ENCODE results near the gene RASGRF1.

GRCh38 chr15:79036323-79036722, 54.3 kb downstream of the RASGRF1 start:
- TF ChIP-seq POLR2AphosphoS5 (IDR thresholded peaks at IDR 0.05; ENCODE audit: low read depth) = no peak
- no peak for TF ChIP-seq CTCF (conservative IDR thresholded peaks at IDR 0.05; ENCODE audit: low read depth in 2 of 2)
- no peak for TF ChIP-seq STAT1 (IDR thresholded peaks at IDR 0.05; ENCODE audit: unreplicated experiment)
- no peak for TF ChIP-seq EZH2phosphoT487 (IDR thresholded peaks at IDR 0.05; ENCODE audit: unreplicated experiment)
- no peak for TF ChIP-seq REST (IDR thresholded peaks at IDR 0.05; ENCODE audit: unreplicated experiment)
- TF ChIP-seq EZH2 (IDR thresholded peaks at IDR 0.05; ENCODE audit: low read depth, unreplicated experiment) = no peak
- no peak for TF ChIP-seq CREB1 (CRISPR knock-in tag; IDR thresholded peaks at IDR 0.05; ENCODE audit: low read depth)
- no peak for TF ChIP-seq JUNB (IDR thresholded peaks at IDR 0.05; ENCODE audit: unreplicated experiment)
- TF ChIP-seq ETS1 (IDR thresholded peaks at IDR 0.05) = no peak
- TF ChIP-seq ZNF462 (CRISPR knock-in tag; IDR thresholded peaks at IDR 0.05) = no peak
- no peak for TF ChIP-seq NANOG (IDR thresholded peaks at IDR 0.05; ENCODE audit: borderline replicate concordance)

Data from GM23338 (cell line).